Germinal center (tissue), 1 donor: ENCODE results near the gene PDGFC.

Source experiments
- DNase-seq: peaks from one replicate; pipeline ENCODE4 v3.0.0; 2012; ENCODE audit warnings: mixed read lengths, low spot score

PDGFC gene

DNA sequence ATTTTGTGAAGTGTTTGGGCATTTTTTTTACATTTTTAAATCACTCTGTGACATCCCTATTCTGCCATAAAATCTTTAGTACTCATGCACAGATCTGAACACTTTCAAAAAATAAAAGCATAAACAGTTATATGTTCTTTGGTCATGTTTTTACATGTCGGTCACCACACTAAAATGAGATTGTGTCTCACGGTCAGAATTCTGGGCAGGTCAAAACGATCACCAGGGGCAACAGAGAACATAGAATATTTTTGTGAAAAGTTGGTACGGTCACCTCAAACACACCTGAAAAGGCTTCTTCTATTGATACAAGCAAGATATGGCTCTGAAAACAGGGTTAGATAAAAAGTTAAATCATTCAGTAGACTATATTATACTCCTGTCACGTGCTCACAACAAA is 189.1 kb downstream of the PDGFC start:
- DNase-seq: no peak

DNA sequence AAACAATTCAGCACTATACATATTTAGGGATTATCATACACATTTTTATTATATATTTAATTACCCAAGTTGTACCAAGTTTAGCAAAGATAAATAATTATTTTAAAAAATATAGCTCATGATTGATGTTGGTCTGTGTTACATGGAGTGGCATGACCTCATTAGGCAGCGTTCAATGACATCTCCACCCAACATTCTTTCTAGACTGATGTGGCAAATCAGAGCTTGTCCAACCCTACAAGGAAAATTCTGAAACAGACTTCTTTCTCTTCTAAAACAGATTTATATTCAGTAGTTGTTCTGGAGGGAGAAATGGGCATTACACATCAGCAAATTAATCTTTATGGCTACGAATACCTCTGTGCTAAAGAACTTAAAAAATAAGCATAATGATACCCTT is 189.7 kb downstream of the PDGFC start:
- DNase-seq: no peak

DNA sequence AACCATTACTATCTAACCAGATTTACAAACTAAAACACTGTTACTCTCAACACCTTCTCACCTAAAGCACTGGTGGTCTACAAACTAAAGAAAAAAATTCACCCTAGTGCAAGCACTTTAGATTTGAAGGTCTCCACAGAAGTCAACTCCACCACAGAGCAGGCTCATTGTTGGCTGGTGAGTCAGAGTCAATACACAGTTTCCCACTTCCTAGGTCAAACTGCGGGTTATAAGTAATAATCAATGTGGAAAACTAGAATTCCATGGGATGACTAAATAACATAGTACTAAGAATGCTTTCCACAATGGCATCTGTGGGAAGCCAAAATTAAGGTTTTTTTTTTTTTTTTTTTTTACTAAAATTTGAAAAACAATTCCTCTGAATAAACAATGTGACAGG is 191.8 kb downstream of the PDGFC start:
- no peak for DNase-seq

DNA sequence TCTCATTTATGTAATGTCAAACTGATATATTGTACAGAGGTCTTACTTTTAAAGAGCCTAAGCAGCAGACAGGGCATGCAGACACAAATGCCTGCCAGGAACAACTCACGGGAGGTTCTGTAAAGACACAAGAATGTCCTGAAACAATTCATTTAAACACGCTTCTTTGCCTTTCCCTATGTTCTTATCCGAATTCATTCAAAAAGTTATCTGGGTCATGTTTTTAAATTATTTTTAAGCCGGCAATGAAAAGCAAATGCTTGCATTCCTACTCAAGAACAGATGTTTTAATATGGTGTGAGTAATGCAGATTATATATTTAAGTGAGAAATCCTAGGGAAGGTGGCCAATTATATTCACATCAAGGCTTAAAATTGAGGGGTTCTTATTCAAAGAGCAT is 192.6 kb downstream of the PDGFC start:
- no peak for DNase-seq

DNA sequence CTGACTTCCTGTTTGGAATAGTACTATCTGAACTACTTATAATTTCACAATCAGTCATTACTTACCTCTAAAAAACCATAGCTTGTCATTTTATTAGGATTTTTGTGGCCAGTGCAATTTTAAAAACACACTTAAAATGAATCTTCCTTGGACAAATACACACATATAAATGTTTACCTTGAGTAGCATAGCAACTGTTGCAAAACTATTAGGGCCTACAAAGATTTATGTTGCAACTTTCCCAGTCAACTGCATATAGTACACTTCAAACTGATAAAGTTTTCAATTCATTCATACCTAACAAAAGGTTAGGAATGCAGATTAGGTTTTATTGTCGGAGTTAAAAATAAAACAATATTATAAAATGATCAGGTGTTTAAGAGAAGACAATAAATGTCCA is 193.0 kb downstream of the PDGFC start:
- DNase-seq: no peak

DNA sequence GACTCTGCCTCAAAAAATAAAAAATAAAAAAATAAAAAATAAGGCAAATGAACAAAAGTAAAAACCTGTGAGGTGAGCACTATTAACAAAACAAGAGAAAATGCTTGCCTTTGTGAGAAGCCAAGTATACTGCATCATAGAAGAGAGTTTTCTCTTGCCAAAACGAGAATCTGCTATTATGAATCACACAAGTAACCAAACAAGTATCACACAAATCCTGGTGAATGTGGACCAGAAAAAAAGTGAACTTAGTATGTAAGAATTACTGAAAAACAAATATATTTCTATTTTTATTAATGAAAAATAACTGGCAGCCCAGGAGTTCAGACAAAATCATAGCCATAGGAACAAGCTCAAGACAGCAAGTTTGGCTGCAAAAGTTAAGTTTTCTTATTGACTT is 193.5 kb downstream of the PDGFC start:
- no peak for DNase-seq

DNA sequence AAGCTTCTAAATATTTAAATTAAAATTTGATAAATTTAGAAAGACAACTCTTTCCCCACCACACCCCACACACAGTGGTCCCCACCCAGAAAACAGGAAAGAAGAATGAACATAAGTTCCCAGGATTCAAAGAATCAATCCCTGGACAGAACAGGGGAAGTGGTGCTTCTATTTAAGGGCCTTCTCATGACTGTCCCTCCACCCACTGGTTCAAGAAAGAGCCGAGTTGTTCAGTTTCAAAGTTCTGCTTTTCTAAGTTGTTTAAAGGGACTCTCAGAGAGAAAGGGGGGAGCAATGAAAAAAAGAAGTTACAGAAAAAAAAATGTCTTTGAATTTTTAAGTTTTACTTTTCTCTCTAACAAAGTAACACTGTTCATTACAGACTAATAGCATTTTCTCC is 195.8 kb downstream of the PDGFC start:
- no peak for DNase-seq

DNA sequence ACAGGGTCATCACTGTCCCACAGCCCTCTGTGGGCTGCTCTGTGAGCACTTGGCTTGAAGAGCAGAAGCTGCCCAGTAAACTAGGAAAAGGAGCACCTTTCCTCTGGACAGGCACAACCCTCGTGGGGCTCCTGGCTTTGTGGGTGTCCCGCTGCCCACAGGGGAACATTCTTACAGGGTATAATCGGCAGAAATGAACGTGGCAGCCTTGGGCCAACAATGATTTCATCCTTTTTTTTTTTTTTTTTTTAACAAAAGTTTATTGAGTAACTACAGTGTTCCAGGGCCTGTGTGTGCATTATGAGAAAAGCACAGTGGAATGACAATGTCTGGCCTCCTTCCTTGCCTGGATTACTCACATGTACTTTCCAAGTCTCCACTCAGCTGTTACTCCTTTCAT is 197.2 kb downstream of the PDGFC start:
- DNase-seq: no peak

DNA sequence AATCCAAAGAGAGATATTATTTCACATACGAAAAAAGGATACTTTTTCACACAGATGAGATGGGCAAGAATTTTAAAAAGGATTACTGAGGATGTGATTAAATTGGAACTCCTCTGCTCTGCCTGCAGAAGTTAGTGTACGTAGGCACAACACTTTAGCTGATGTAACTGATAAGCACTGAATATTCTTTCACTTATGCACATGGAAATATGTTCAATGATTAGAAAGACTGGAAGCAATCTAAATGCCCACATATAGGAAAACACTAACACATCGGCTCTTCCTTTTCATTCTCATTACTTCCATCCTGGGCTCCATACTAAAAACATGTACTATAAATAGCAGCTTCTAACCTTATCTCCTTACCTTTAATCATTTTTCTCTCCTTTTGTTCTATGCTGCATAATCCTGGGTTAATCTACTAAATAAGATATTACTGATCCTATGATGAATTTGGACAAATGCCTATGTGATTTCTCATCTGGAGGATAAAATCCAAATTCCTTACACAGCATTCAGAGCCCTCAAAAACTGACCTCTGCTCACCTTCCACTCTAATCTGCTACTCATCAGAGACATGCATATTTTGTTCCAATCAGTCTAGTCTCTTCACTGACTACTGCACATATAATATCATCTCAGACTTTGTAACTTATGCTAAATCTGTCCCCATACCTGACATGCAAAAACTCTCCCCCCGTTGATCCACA is 197.8 kb downstream of the PDGFC start:
- no peak for DNase-seq

DNA sequence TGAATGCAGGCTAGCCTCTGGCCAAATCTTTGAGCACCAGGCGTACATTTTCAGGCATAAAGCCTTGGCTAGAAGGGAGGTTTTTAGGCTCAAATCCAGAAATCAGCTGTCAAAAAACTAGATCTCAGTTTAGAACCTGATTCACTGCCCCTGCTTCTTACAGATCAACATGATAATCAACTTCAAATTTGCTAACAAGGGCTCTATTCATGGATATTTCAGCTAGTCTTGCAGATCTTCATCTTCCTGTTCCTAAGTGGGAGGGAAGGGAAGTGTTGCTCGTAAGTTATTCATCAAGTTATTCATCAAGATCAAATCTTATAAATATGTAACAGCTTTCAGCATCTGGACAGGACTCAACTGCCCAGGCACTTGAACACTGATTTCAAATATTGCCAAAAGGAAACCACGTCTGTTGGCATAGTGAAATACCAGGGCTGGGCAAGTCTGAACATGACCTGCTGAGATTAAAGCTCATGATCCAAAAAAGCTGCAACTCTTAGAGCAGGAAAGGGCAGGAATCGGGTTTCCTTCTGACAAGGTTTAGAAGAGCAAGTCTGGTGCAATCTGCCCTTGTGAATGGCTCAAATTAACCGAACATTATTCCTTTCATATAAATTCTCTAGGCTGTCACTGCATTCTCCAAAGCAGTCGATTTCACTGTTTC is 200.3 kb downstream of the PDGFC start:
- no peak for DNase-seq

DNA sequence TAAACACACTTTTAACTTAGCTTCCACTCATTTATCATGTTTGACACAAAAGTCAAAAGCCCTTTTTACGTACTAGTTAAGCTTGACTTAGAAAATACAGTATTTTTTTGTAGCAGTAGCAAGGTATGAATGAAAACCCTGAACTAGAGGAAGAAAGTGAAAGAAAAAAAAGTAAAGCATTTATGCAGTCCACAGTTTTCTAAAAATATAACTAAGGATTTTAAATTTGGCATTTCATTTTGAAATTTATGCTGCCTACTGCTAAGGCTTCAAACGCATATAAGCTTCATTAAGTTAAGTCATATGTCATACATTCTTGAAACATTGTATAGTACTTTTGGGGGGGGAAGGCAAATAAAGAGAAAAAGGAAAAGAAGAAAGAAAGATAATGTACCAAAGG is 201.5 kb downstream of the PDGFC start:
- no peak for DNase-seq

DNA sequence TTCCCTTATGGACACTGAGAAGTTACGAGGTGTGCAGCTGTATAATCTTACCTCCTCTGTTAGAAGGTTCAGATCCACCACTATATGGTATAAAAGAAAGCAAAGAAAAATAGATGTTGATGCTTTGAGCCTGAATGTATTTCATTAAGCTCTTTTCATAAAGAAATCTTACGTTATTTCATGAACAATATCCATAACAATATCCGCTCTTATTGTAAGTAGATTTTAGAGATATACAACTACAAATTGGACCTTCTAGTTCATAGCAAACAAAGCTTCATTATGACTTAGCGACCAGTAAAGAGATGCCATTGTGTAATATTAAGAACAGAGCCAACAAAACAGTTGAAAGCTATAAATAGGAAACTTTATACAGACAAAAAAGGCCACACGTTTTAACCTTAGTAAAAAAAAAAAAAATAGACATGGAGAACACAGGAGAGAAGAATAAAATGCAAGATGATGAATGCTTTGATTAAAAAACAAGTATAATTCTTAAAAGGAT is 203.6 kb downstream of the PDGFC start:
- no peak for DNase-seq

DNA sequence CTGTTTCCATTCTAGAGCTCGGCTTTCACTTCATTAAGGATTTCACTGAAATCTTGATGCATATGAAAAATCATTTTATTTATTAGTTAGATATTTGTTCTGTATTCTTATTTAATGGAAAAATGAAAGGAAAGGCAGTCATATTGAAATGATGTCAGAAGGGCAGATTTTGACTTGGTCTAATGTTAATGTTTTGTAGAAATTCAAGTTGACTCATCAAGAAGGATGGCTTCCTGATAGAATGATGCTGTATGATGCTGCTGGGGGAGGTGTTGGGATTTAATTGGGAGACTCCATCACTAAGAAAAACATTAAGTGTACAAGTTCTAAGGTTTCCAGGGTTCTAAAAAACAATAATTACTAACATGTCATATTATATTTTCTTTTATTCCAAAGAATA is 204.8 kb downstream of the PDGFC start:
- DNase-seq: no peak

DNA sequence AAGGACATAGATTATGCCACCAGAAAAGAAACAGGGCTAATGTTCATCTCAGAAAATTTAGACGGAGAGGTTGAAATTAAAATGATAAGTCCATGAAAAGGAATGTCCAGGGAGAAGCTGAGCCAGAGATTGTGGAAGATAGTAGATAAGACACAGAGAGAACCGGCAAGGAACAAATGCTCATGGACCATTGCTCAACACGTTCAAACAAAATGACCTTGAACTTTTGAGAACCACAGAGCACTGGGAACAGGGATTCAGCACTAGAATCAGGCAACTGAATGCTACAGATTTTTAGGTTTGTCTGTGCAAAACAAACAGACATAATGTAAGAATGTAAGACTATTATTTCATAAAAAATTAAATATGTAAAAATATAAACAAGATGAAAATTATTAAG is 206.3 kb downstream of the PDGFC start:
- no peak for DNase-seq

DNA sequence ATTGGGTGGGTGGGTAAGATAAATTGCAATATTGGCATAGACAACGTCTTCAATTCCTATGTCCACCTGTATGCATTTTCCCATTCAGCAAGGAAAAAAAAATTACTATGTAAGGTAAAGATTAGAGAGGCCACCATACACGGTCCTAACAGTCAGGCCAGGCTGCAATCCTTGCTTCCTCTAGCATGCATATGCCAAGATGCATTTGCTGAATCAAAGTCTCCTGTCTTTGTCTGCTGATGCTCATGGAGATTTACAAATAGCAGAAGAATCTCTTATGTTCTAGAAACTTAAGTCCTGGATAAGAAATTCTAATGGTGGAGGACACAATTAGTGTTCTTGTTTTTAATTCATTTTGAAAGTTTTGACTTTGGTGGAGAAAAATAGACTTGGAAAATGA is 206.8 kb downstream of the PDGFC start:
- no peak for DNase-seq

DNA sequence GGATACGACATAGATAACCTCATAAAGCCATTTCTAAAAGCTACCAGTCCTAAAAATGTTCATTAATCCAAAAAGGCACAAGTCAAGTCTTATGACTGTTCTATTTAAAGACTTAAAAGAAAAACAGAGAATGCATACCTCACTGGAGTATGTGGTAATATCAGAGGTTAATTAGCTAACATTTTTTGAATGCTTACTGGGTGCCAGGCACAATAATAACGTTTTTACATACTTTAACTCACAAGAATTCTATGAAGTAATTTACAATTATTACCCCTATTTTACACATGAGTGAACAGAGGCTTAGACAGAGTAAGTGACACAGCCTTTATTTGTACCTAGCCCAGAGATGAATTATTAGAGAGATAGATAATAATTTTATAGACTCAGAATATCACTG is 207.5 kb downstream of the PDGFC start:
- DNase-seq: no peak

DNA sequence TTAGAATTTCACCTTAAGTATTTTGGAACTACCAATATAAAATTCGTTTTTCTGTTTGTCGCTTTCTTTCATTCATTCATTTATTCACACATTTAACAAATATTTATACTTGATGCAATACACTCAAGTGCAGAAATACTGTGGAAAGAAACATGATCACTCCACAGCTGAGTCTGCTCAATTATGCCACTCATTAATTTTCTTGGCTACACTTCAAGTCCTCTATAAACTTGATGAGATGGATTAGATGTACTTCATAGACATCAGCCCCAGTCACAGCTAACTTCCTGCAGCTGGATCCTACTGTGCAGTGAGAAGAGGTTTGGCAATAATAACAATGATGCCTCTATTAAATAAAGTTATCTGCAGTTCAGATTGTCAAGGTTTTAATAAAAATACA is 208.1 kb downstream of the PDGFC start:
- DNase-seq: no peak

DNA sequence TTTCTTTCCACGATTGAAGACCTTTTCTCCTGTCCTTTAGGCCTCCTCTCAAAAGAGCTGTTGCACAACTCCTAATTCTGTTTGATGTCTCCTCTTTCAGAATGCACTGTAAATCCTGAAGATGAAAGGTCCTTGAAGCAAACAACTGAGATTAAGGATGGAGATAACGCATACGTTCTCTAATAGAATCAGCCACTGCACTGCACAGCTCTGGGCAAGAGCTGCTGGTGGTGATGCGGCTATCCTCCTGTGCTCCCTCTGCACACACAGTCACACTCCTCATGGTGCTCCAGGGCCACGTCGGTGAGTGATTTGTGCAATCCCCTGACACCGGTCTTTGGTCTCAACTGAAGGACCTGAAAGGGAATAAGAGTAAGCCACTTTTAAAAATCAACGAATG is 208.7 kb downstream of the PDGFC start:
- no peak for DNase-seq

DNA sequence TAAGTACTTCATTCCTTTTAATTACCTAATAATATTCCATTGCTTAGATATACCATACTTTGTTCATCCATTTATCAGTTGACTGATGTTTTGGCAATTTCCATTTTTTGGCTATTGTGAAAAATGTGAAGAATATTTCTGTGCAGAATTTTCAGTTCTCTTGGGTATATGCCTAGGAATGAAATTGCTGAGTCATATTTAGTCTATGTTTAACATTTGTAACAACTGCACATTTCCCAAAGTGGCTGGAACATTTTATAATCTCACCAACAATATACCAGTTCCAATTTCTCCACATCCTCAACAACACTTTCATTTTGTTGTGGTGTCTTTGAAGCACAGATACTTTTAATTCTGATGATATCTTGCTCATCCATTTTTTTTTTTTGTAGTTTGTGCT is 215.5 kb downstream of the PDGFC start:
- DNase-seq: no peak

DNA sequence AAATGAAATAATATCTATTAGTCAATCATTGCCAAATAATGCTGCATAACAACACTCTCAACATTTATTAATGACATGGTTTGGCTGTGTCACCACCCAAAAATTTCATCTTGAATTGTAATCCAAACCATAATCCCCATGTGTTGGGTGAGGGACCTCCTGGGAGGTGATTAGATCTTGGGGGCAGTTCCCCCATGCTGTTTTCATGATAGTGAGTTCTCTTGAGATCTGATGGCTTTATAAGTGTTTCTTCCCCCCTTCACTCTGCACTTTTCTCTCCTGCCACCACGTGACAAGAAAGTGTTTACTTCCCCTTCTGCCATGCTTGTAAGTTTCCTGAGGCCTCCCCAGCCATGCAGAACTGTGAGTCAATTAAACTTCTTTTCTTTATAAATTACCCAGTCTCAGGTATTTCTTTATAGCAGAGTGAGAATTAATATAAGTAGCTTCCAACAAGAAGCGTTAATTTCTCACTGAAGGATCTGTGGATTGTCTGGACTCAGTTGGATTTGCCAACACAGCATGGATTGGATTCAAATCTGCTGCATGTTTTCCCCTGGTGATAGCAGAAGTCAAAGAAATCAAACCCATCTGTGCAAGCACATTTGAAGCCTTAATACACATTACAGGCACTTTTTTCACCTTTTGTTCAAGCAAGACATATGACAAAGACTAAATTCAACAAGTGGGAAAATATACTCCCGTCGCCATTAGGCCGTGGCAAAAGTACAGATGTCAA is 216.6 kb downstream of the PDGFC start:
- DNase-seq: no peak

DNA sequence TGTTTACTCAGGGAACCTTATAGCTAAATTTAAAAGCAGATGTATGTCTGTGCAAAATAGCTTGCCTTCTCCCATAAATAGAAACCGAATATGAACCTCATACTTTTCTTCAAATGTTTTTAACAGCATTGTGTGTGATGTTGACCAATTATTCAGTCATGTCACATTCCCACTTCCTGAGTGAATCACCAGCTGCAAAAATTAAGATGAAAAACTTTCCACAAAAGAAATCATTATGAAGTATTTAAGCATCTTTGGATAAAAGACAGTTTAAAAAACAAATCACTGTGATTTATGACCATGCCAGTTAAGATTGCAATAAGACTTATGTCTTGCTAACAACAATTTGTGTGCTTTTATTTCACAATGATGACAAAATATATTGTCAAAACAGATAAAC is 220.1 kb downstream of the PDGFC start:
- no peak for DNase-seq

DNA sequence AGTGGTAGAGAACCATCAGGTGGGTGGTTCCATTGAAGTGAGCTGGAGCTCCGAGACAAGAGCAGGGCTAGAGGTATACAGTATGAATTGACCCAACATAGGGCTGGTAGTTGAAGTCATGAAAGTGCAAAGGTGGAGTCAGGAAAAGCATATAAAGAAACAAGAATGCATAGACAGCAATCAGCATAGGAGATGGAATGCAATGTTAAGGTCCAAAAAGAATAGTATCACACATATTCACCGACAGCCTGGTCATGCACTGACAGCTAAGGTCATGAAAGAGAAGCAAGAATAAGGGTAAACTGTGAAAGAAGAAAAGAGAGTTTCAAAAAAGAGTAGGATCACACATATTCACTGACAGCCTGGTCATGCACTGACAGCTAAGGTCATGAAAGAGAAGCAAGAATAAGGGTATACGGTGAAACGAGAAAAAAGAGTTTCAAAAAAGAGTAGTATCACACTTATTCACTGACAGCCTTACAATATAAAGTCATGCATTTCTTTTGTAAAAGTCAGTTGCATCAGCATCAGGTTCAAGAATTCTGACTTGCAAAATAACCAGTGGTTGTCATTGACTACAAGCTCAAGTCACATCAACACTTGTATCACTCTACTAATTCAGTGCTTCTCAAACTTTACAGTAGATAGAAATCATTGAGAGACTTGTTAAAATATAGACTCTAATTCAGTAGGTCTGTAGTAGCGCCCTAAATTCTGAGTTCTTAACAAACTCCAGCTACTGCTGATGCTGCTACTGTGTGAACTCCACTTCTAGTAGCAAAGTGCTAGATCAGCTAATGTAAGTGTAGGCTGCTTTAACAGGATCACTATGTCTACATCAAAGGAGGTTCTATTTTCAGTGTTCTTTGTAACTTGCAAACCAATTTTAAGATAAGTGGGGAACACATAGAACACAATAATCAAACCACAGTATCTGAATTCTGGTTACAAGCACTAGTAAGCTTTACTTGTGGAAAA is 221.9 kb downstream of the PDGFC start:
- no peak for DNase-seq
